ENCODE data around the gene MYH1.

GRCh38 chr17:10471858-10472257 lies 46.5 kb downstream of the MYH1 start:
- TF ChIP-seq POLR2AphosphoS5 (IDR thresholded peaks at IDR 0.05; ENCODE audit: borderline replicate concordance, low read depth, low read length) = no peak
- no peak for TF ChIP-seq EZH2 (IDR thresholded peaks at IDR 0.05)
- TF ChIP-seq FOXP2 (optimal IDR thresholded peaks at IDR 0.05; ENCODE audit: control extremely low read depth, extremely low read length, insufficient read depth) = no peak

All from SK-N-MC (cell line).